HUES48 (cell line): ENCODE measurements around the gene CD164.
"Not testable (repeated sequence)": the region's sequence is repeated elsewhere in the genome, so short reads cannot be mapped to it uniquely, and the experiment has no call there.

Experiments
- H3K27ac ChIP-seq: one replicate; pipeline ENCODE4 v1.7.0; 2013; ENCODE audit warnings: low read depth, low read length, inconsistent platforms
- H3K27me3 ChIP-seq: 2 replicates; pipeline ENCODE4 v1.6.1; 2013; ENCODE audit warnings: mild to moderate bottlenecking, low read length; ENCODE audit not compliant: control insufficient read depth, insufficient read depth
- H3K36me3 ChIP-seq: 2 replicates; pipeline ENCODE4 v1.6.1; 2013; ENCODE audit warnings: low read length; ENCODE audit not compliant: control insufficient read depth, insufficient read depth
- H3K4me1 ChIP-seq: 2 replicates; pipeline ENCODE4 v1.6.1; 2013; ENCODE audit warnings: mild to moderate bottlenecking, low read length; ENCODE audit not compliant: control insufficient read depth, insufficient read depth
- H3K4me3 ChIP-seq: 2 replicates; pipeline ENCODE4 v1.5.1; 2013; ENCODE audit warnings: mild to moderate bottlenecking, low read depth, low read length
- H3K9ac ChIP-seq: 2 replicates; pipeline ENCODE4 v1.6.1; 2013; ENCODE audit warnings: mild to moderate bottlenecking, low read depth, low read length, moderate library complexity
- H3K9me3 ChIP-seq: 2 replicates; pipeline ENCODE4 v1.6.1; 2013; ENCODE audit warnings: low read length; ENCODE audit not compliant: control insufficient read depth, insufficient read depth

CD164 gene

GRCh38 chr6:109373762-109374161 lies 8.5 kb downstream of the CD164 start:
- Histone ChIP-seq H3K4me3 (no peak overlapping the region), H3K36me3 (peaks cover 98% of the 10 kb centered on the region), H3K9ac (no peak overlapping the region), H3K4me1 (no peaks in the 10 kb centered on the region), H3K27ac (no peak overlapping the region), H3K9me3 (no peaks in the 10 kb centered on the region), H3K27me3 (no peaks in the 10 kb centered on the region)

- Histone ChIP-seq H3K9ac (no peak overlapping the region), H3K4me1 (no peaks in the 10 kb centered on the region), H3K4me3 (no peak overlapping the region), H3K27ac (no peak overlapping the region), H3K27me3 (no peaks in the 10 kb centered on the region), H3K36me3 (peaks cover 98% of the 10 kb centered on the region), H3K9me3 (no peaks in the 10 kb centered on the region)
Observed at GRCh38 chr6:109373331-109373730, 8.9 kb downstream of the CD164 start.

- no peaks in the 10 kb centered on the region for H3K4me1 ChIP-seq
Observed at GRCh38 chr6:109372130-109372529, 10.1 kb downstream of the CD164 start.

GRCh38 chr6:109370792-109371191 lies 11.5 kb downstream of the CD164 start:
- no peak overlapping the region for H3K27ac ChIP-seq
- H3K36me3 ChIP-seq, result peaks cover 98% of the 10 kb centered on the region
- H3K27me3 ChIP-seq, result no peaks in the 10 kb centered on the region
- no peaks in the 10 kb centered on the region for H3K4me1 ChIP-seq
- no peaks in the 10 kb centered on the region for H3K9me3 ChIP-seq
- no peak overlapping the region for H3K9ac ChIP-seq
- H3K4me3 ChIP-seq, result no peak overlapping the region

More at GRCh38 chr6:109372130-109372529, 10.1 kb downstream of the CD164 start:
- Histone ChIP-seq H3K9ac (no peak overlapping the region), H3K9me3 (no peaks in the 10 kb centered on the region), H3K4me3 (no peak overlapping the region), H3K36me3 (peaks cover 98% of the 10 kb centered on the region), H3K27me3 (no peaks in the 10 kb centered on the region), H3K27ac (no peak overlapping the region)

- H3K4me3 ChIP-seq, result no peak overlapping the region
- H3K36me3 ChIP-seq, result peaks cover 97% of the 10 kb centered on the region
- no peaks in the 10 kb centered on the region for H3K27me3 ChIP-seq
- no peak overlapping the region for H3K9ac ChIP-seq
- no peak overlapping the region for H3K27ac ChIP-seq
- no peaks in the 10 kb centered on the region for H3K4me1 ChIP-seq
- H3K9me3 ChIP-seq, result no peaks in the 10 kb centered on the region
Observed at GRCh38 chr6:109370336-109370735, 11.9 kb downstream of the CD164 start.

- no peaks in the 10 kb centered on the region for H3K9me3 ChIP-seq
- H3K4me3 ChIP-seq, result no peak overlapping the region
- H3K27ac ChIP-seq, result no peak overlapping the region
- H3K4me1 ChIP-seq, result no peaks in the 10 kb centered on the region
- H3K36me3 ChIP-seq, result peaks cover 94% of the 10 kb centered on the region
- no peak overlapping the region for H3K9ac ChIP-seq
- no peaks in the 10 kb centered on the region for H3K27me3 ChIP-seq
Observed at GRCh38 chr6:109369728-109370127, 12.5 kb downstream of the CD164 start.

GRCh38 chr6:109364382-109365078 lies 17.7 kb downstream of the CD164 start:
- peaks cover 60% of the 10 kb centered on the region for H3K36me3 ChIP-seq

GRCh38 chr6:109363753-109364152 lies 18.5 kb downstream of the CD164 start:
- Histone ChIP-seq H3K9ac (no peak overlapping the region), H3K27me3 (no peaks in the 10 kb centered on the region), H3K27ac (no peak overlapping the region), H3K9me3 (no peaks in the 10 kb centered on the region), H3K4me3 (no peak overlapping the region), H3K4me1 (no peaks in the 10 kb centered on the region), H3K36me3 (peaks cover 55% of the 10 kb centered on the region)

More at GRCh38 chr6:109364382-109365078, 17.7 kb downstream of the CD164 start:
- not testable (repeated sequence) for H3K9me3 ChIP-seq, H3K4me3 ChIP-seq, H3K27ac ChIP-seq, H3K9ac ChIP-seq, H3K4me1 ChIP-seq, H3K27me3 ChIP-seq

GRCh38 chr6:109362102-109362884 lies 20.0 kb downstream of the CD164 start:
- no peaks in the 10 kb centered on the region for H3K9me3 ChIP-seq
- no peak overlapping the region for H3K4me3 ChIP-seq
- no peaks in the 10 kb centered on the region for H3K4me1 ChIP-seq
- H3K27me3 ChIP-seq, result no peaks in the 10 kb centered on the region
- peaks cover 43% of the 10 kb centered on the region for H3K36me3 ChIP-seq
- no peak overlapping the region for H3K27ac ChIP-seq
- no peak overlapping the region for H3K9ac ChIP-seq

GRCh38 chr6:109360791-109361190 lies 21.5 kb downstream of the CD164 start:
- Histone ChIP-seq H3K27me3 (no peaks in the 10 kb centered on the region), H3K4me3 (no peak overlapping the region), H3K36me3 (peaks cover 35% of the 10 kb centered on the region), H3K9me3 (0 out of 2 replicates have a peak, but pooled peaks cover 4% of the 10 kb centered on the region), H3K27ac (no peak overlapping the region), H3K4me1 (no peaks in the 10 kb centered on the region), H3K9ac (no peak overlapping the region)

GRCh38 chr6:109360281-109360680 lies 22.0 kb downstream of the CD164 start:
- no peaks in the 10 kb centered on the region for H3K4me1 ChIP-seq
- H3K9me3 ChIP-seq, result 0 out of 2 replicates have a peak, but pooled peaks cover 4% of the 10 kb centered on the region
- H3K36me3 ChIP-seq, result peaks cover 31% of the 10 kb centered on the region
- H3K27me3 ChIP-seq, result no peaks in the 10 kb centered on the region
- H3K4me3 ChIP-seq, result no peak overlapping the region
- no peak overlapping the region for H3K9ac ChIP-seq
- H3K27ac ChIP-seq, result no peak overlapping the region
